ENCODE measurements around the gene BTBD9.

GRCh38 chr6:38191418-38191817 is 448.3 kb downstream of the BTBD9 start:
- TF ChIP-seq CTCF (IDR thresholded peaks at IDR 0.05) (no peak), POLR2A (IDR thresholded peaks at IDR 0.05) (no peak), POLR2AphosphoS5 (IDR thresholded peaks at IDR 0.05) (no peak)
